GM19468 (cell line): ENCODE measurements around the gene UBE2U.

Experiments used
- ATAC-seq: cut with Tn5 transposase; IDR thresholded peaks from one replicate; pipeline ENCODE4 v1.9.1; 2021; ENCODE audit warnings: mild to moderate bottlenecking, moderate library complexity, moderate number of reproducible peaks; ENCODE audit not compliant: unreplicated experiment; ENCODE audit errors: extremely low read depth

UBE2U gene

GRCh38 chr1:64282351-64282750 lies 78.9 kb downstream of the UBE2U start:
- no peak for ATAC-seq

- no peak for ATAC-seq
These were observed 83.6 kb downstream of the UBE2U start for GRCh38 chr1:64287071-64287470.

DNA sequence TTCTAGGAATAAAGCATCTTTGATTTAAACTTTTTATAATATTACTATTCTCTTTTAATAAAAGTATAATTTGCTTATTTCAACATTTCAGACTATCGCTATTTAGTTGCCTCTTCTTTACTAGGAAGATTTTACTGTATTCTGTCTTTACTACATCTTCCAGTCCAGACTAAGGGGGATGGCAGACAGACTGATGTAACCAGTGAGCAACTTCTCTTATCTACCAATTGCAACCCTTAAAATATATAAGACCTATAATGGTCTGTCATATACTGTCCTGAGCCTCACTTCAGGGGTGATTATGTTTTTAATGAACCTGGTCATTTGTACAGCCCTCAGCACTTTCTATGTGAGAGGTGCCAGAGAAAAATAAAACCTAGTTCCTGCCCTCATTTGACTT lies 87.0 kb downstream of the UBE2U start:
- no peak for ATAC-seq

- ATAC-seq = no peak
These were observed 88.5 kb downstream of the UBE2U start for GRCh38 chr1:64291931-64292330.

- no peak for ATAC-seq
These were observed 89.0 kb downstream of the UBE2U start for GRCh38 chr1:64292399-64292798.

- ATAC-seq = no peak
These were observed 90.4 kb downstream of the UBE2U start for GRCh38 chr1:64293820-64294219.

DNA sequence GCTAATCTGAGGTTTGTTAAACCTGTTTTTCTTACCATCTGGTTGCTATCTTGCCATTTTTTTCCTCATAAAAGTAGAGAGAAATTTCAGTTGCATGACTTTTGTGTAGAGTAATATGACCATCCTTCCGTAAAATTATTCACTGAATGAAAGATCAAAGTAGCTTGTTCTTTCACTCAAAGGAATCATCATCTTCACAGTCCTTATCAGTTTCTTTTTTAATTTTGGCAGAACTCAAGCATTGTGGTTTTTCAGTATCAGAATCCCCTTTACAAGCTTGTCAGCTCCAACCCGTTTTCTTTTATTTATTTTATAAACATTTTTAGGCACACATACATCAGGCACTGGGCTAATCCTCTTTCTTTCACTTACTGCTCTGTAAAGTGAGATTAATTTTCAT lies 91.7 kb downstream of the UBE2U start:
- no peak for ATAC-seq

DNA sequence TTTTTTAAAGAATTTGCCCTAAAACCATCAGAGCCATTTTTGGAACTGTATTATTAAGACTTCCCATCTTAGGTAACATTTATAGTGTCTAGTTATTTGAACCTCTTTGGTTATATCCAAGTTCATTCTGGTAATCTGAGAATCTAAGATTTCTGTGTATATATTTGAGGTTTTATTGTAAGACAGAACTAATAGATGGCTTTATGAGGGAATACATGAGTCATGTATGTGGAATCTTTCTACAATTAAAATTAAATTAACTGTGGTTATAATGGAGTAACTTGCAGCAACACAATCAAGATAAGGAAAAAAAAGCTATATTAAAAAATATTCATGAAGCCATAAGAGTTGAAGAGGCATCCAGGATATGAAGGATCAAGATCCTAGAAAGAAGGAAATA lies 92.1 kb downstream of the UBE2U start:
- no peak for ATAC-seq

GRCh38 chr1:64296459-64296858 lies 93.0 kb downstream of the UBE2U start:
- no peak for ATAC-seq

DNA sequence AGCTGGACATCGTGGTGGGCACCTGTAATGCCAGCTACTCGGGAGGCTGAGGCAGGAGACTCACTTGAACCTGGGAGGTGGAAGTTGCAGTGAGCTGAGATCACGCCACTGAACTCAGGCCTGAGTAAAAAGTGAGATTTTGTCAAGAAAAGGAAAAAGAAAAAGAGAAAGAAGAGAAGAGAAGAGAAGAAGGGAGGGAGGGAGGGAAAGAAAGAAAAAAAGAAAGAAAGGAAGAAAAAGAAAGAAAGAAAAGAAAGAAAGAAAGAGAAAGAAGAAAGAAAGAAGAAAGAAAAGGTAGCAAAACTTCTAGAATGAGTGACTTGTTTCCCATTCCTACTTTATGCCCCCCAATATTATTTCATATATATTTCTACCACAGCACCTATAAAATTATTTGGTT lies 98.8 kb downstream of the UBE2U start:
- no peak for ATAC-seq

GRCh38 chr1:64302971-64303370 lies 99.5 kb downstream of the UBE2U start:
- no peak for ATAC-seq

GRCh38 chr1:64304823-64305222 lies 101.4 kb downstream of the UBE2U start:
- no peak for ATAC-seq

- ATAC-seq = no peak
These were observed 105.4 kb downstream of the UBE2U start for GRCh38 chr1:64308866-64309265.

DNA sequence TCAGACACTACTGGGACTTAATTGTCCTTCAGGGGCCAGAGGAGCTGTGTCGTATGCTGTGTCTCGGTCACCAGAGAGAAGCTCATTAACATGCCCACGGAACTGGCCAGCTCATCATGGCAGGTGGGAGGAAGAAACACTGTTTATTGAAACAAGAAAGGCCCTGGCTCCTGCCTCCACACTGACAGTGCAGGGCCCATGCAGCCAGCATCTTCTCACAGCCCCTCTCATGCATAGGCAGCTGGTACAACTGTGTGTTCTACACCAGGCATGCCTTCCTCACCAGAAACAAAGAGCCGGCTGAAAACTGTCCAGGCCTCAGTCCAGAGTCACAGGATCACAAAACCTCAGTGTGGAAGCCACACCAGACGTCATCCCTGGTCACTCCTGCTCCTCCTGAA lies 106.0 kb downstream of the UBE2U start:
- ATAC-seq = no peak

DNA sequence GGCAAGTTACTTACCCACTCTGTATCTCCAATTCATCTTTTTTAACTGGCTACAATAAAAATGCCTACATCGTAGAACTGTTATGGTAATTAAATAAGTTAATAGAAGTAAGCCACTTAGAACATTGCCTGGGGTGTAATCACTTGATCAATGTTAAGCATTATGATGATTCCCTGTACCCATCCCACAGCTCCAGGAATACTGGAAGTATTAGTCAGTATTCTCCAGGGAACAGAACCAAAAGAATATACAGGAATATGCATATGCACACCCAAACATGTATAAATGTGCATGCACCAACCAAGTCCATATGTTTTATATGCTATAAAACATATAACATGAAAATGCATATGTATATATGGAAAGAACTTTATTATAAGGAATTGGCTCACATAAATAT lies 107.3 kb downstream of the UBE2U start:
- ATAC-seq = no peak

DNA sequence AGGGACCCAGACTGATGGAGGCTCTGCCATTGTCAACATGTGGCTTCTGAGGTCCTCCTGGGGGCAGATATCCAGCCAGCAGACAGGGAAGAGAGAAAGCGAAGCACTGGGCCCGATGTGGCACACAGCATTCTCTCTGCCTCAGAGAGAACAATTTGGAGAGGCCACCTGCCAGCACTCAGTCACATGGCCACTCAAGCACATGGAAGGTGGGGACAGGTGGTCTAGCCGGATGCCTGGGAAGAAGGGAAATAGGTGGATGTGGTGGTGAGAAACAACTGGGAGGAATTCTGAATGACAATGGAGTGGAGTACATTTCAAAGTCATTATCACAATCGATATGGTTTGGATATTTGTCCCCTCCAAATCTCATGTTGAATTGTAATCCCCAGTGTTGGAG lies 109.0 kb downstream of the UBE2U start:
- ATAC-seq = no peak

DNA sequence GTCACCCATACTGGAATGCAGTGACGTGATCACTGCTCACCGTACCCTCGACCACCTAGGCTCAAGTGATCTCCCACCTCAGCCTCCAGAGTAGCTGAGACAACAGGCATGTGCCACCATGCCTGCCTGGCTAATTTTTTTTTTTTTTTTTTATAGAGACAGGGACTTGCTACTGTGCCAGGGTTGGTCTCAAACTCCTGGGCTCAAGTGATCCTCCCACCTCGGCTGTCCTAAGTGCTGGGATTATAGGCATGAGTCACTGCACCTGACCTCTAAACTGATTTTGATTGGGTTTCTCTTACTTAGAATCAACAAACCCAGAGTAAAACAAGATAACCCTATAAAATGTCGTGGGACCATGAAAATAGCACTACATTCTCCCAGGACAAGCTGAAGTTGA lies 112.0 kb downstream of the UBE2U start:
- no peak for ATAC-seq
